ENCODE results near the gene ATP1B1.

Gene ATP1B1

GRCh38 chr1:169108223-169108622 lies 1.7 kb downstream of the ATP1B1 start:
- H3K4me1 ChIP-seq (ENCODE audit: control insufficient read depth, insufficient read depth, low read length) = peaks cover 60% of the 10 kb centered on the region
- H3K4me3 ChIP-seq (ENCODE audit: low read depth, low read length) = peak overlapping the region; percentile 90
- H3K27me3 ChIP-seq (ENCODE audit: control insufficient read depth, insufficient read depth, low read length) = peaks cover 18% of the 10 kb centered on the region
- no peak overlapping the region for H3K9ac ChIP-seq (ENCODE audit: low read length)
- peaks cover 17% of the 10 kb centered on the region for H3K36me3 ChIP-seq (ENCODE audit: control insufficient read depth, insufficient read depth, low read length)
- no peak overlapping the region for H3K27ac ChIP-seq (ENCODE audit: low read depth, low read length)
- no peaks in the 10 kb centered on the region for H3K9me3 ChIP-seq (ENCODE audit: control insufficient read depth, insufficient read depth, low read depth, low read length)

- peaks cover 14% of the 10 kb centered on the region for H3K27me3 ChIP-seq (ENCODE audit: control insufficient read depth, insufficient read depth, low read length)
- H3K9me3 ChIP-seq (ENCODE audit: control insufficient read depth, insufficient read depth, low read depth, low read length) = no peaks in the 10 kb centered on the region
- peaks cover 63% of the 10 kb centered on the region for H3K4me1 ChIP-seq (ENCODE audit: control insufficient read depth, insufficient read depth, low read length)
- H3K4me3 ChIP-seq (ENCODE audit: low read depth, low read length) = peak overlapping the region; percentile 90
- no peak overlapping the region for H3K27ac ChIP-seq (ENCODE audit: low read depth, low read length)
- peak overlapping the region; percentile 19 for H3K9ac ChIP-seq (ENCODE audit: low read length)
- peaks cover 25% of the 10 kb centered on the region for H3K36me3 ChIP-seq (ENCODE audit: control insufficient read depth, insufficient read depth, low read length)
Observed at GRCh38 chr1:169108863-169109560, 2.5 kb downstream of the ATP1B1 start.

- Histone ChIP-seq H3K27ac (ENCODE audit: low read depth, low read length) (no peak overlapping the region), H3K4me3 (ENCODE audit: low read depth, low read length) (peak overlapping the region; percentile 90; the same call in 1 of the 2 replicates), H3K27me3 (ENCODE audit: control insufficient read depth, insufficient read depth, low read length) (peaks cover 7% of the 10 kb centered on the region), H3K9ac (ENCODE audit: low read length) (peak overlapping the region; percentile 19), H3K9me3 (ENCODE audit: control insufficient read depth, insufficient read depth, low read depth, low read length) (no peaks in the 10 kb centered on the region), H3K36me3 (ENCODE audit: control insufficient read depth, insufficient read depth, low read length) (peaks cover 31% of the 10 kb centered on the region), H3K4me1 (ENCODE audit: control insufficient read depth, insufficient read depth, low read length) (peaks cover 66% of the 10 kb centered on the region)
Observed at GRCh38 chr1:169109561-169110134, 3.2 kb downstream of the ATP1B1 start.

GRCh38 chr1:169110236-169110635 lies 3.7 kb downstream of the ATP1B1 start:
- Histone ChIP-seq H3K4me3 (ENCODE audit: low read depth, low read length) (peak overlapping the region; percentile 90; the same call in 1 of the 2 replicates), H3K9ac (ENCODE audit: low read length) (no peak overlapping the region), H3K4me1 (ENCODE audit: control insufficient read depth, insufficient read depth, low read length) (peaks cover 60% of the 10 kb centered on the region), H3K27ac (ENCODE audit: low read depth, low read length) (no peak overlapping the region), H3K36me3 (ENCODE audit: control insufficient read depth, insufficient read depth, low read length) (peaks cover 31% of the 10 kb centered on the region), H3K27me3 (ENCODE audit: control insufficient read depth, insufficient read depth, low read length) (peaks cover 2% of the 10 kb centered on the region), H3K9me3 (ENCODE audit: control insufficient read depth, insufficient read depth, low read depth, low read length) (no peaks in the 10 kb centered on the region)

GRCh38 chr1:169110689-169111447 lies 4.4 kb downstream of the ATP1B1 start:
- Histone ChIP-seq H3K4me1 (ENCODE audit: control insufficient read depth, insufficient read depth, low read length) (peaks cover 62% of the 10 kb centered on the region), H3K4me3 (ENCODE audit: low read depth, low read length) (no peak overlapping the region), H3K9ac (ENCODE audit: low read length) (no peak overlapping the region), H3K27ac (ENCODE audit: low read depth, low read length) (no peak overlapping the region), H3K36me3 (ENCODE audit: control insufficient read depth, insufficient read depth, low read length) (peaks cover 33% of the 10 kb centered on the region), H3K27me3 (ENCODE audit: control insufficient read depth, insufficient read depth, low read length) (no peaks in the 10 kb centered on the region), H3K9me3 (ENCODE audit: control insufficient read depth, insufficient read depth, low read depth, low read length) (no peaks in the 10 kb centered on the region)

GRCh38 chr1:169111472-169111871 lies 5.0 kb downstream of the ATP1B1 start:
- Histone ChIP-seq H3K27me3 (ENCODE audit: control insufficient read depth, insufficient read depth, low read length) (no peaks in the 10 kb centered on the region), H3K9ac (ENCODE audit: low read length) (no peak overlapping the region), H3K36me3 (ENCODE audit: control insufficient read depth, insufficient read depth, low read length) (peaks cover 39% of the 10 kb centered on the region), H3K27ac (ENCODE audit: low read depth, low read length) (no peak overlapping the region), H3K4me3 (ENCODE audit: low read depth, low read length) (no peak overlapping the region), H3K9me3 (ENCODE audit: control insufficient read depth, insufficient read depth, low read depth, low read length) (no peaks in the 10 kb centered on the region), H3K4me1 (ENCODE audit: control insufficient read depth, insufficient read depth, low read length) (peaks cover 66% of the 10 kb centered on the region)

- peaks cover 66% of the 10 kb centered on the region for H3K4me1 ChIP-seq (ENCODE audit: control insufficient read depth, insufficient read depth, low read length)
- H3K9me3 ChIP-seq (ENCODE audit: control insufficient read depth, insufficient read depth, low read depth, low read length) = no peaks in the 10 kb centered on the region
- 0 out of 2 replicates have a peak overlapping the region, but pooled peaks have one; percentile 16 for H3K4me3 ChIP-seq (ENCODE audit: low read depth, low read length)
- H3K9ac ChIP-seq (ENCODE audit: low read length) = no peak overlapping the region
- H3K27me3 ChIP-seq (ENCODE audit: control insufficient read depth, insufficient read depth, low read length) = no peaks in the 10 kb centered on the region
- H3K36me3 ChIP-seq (ENCODE audit: control insufficient read depth, insufficient read depth, low read length) = peaks cover 43% of the 10 kb centered on the region
- H3K27ac ChIP-seq (ENCODE audit: low read depth, low read length) = peak overlapping the region; percentile 54; the same call in 1 of the 2 replicates
Observed at GRCh38 chr1:169112241-169112640, 5.8 kb downstream of the ATP1B1 start.

GRCh38 chr1:169113613-169114119 lies 7.2 kb downstream of the ATP1B1 start:
- H3K9me3 ChIP-seq (ENCODE audit: control insufficient read depth, insufficient read depth, low read depth, low read length) = no peaks in the 10 kb centered on the region
- H3K27ac ChIP-seq (ENCODE audit: low read depth, low read length) = peak overlapping the region; percentile 84
- peaks cover 55% of the 10 kb centered on the region for H3K4me1 ChIP-seq (ENCODE audit: control insufficient read depth, insufficient read depth, low read length)
- H3K36me3 ChIP-seq (ENCODE audit: control insufficient read depth, insufficient read depth, low read length) = peaks cover 55% of the 10 kb centered on the region
- peak overlapping the region; percentile 54 for H3K4me3 ChIP-seq (ENCODE audit: low read depth, low read length)
- no peaks in the 10 kb centered on the region for H3K27me3 ChIP-seq (ENCODE audit: control insufficient read depth, insufficient read depth, low read length)
- H3K9ac ChIP-seq (ENCODE audit: low read length) = peak overlapping the region; percentile 61

GRCh38 chr1:169115891-169116585 lies 9.5 kb downstream of the ATP1B1 start:
- peaks cover 34% of the 10 kb centered on the region for H3K4me1 ChIP-seq (ENCODE audit: control insufficient read depth, insufficient read depth, low read length)
- no peak overlapping the region for H3K4me3 ChIP-seq (ENCODE audit: low read depth, low read length)
- H3K27me3 ChIP-seq (ENCODE audit: control insufficient read depth, insufficient read depth, low read length) = no peaks in the 10 kb centered on the region
- H3K36me3 ChIP-seq (ENCODE audit: control insufficient read depth, insufficient read depth, low read length) = peaks cover 55% of the 10 kb centered on the region
- no peaks in the 10 kb centered on the region for H3K9me3 ChIP-seq (ENCODE audit: control insufficient read depth, insufficient read depth, low read depth, low read length)
- no peak overlapping the region for H3K27ac ChIP-seq (ENCODE audit: low read depth, low read length)
- no peak overlapping the region for H3K9ac ChIP-seq (ENCODE audit: low read length)

GRCh38 chr1:169117014-169117413 lies 10.5 kb downstream of the ATP1B1 start:
- Histone ChIP-seq H3K9ac (ENCODE audit: low read length) (no peak overlapping the region), H3K27me3 (ENCODE audit: control insufficient read depth, insufficient read depth, low read length) (no peaks in the 10 kb centered on the region), H3K4me3 (ENCODE audit: low read depth, low read length) (no peak overlapping the region), H3K36me3 (ENCODE audit: control insufficient read depth, insufficient read depth, low read length) (peaks cover 56% of the 10 kb centered on the region), H3K4me1 (ENCODE audit: control insufficient read depth, insufficient read depth, low read length) (peaks cover 33% of the 10 kb centered on the region), H3K9me3 (ENCODE audit: control insufficient read depth, insufficient read depth, low read depth, low read length) (no peaks in the 10 kb centered on the region), H3K27ac (ENCODE audit: low read depth, low read length) (no peak overlapping the region)

All from HUES6 (cell line).